Brain pericyte (primary cell): ENCODE data around the gene RIT1.

Experiments used
- DNase-seq: peaks from one replicate; pipeline ENCODE4 v3.0.0-alpha.2; 2012; ENCODE audit warnings: low read depth, low spot score

Gene RIT1

GRCh38 chr1:155911156-155912055 is at the start of gene RIT1:
RIT1 (minus strand) TSS chr1:155911349; CDS start chr1:155910761, 588 bp downstream.
- no peak for DNase-seq

GRCh38 chr1:155960081-155960745 is 49.1 kb upstream of the RIT1 start:
- no peak for DNase-seq

- DNase-seq = no peak
Observed at GRCh38 chr1:155957411-155957915, 46.3 kb upstream of the RIT1 start.

- no peak for DNase-seq
Observed at GRCh38 chr1:155954645-155955044, 43.5 kb upstream of the RIT1 start.

GRCh38 chr1:155952505-155952890 is 41.3 kb upstream of the RIT1 start:
- DNase-seq = no peak

- DNase-seq = no peak
Observed at GRCh38 chr1:155951753-155952504, 40.8 kb upstream of the RIT1 start.

- DNase-seq = no peak
Observed at GRCh38 chr1:155950829-155951228, 39.7 kb upstream of the RIT1 start.

GRCh38 chr1:155947741-155948140 is 36.6 kb upstream of the RIT1 start:
- no peak for DNase-seq

- DNase-seq = no peak
Observed at GRCh38 chr1:155947292-155947691, 36.1 kb upstream of the RIT1 start.

GRCh38 chr1:155946633-155947219 is 35.6 kb upstream of the RIT1 start:
- DNase-seq = no peak

GRCh38 chr1:155944444-155944799 is 33.3 kb upstream of the RIT1 start:
- no peak for DNase-seq

GRCh38 chr1:155942578-155943141 is 31.5 kb upstream of the RIT1 start:
- no peak for DNase-seq

- DNase-seq = no peak
Observed at GRCh38 chr1:155941845-155942531, 30.8 kb upstream of the RIT1 start.

- DNase-seq = no peak
Observed at GRCh38 chr1:155940993-155941844, 30.1 kb upstream of the RIT1 start, which contains the start of gene RXFP4. RXFP4 (plus strand) TSS chr1:155941638; CDS start chr1:155941710, 72 bp downstream.

GRCh38 chr1:155940482-155940992 is 29.4 kb upstream of the RIT1 start:
- no peak for DNase-seq

- DNase-seq = no peak
Observed at GRCh38 chr1:155938220-155938627, 27.1 kb upstream of the RIT1 start.

- DNase-seq = no peak
Observed at GRCh38 chr1:155934936-155935590, 23.9 kb upstream of the RIT1 start.

GRCh38 chr1:155934097-155934935 is 23.2 kb upstream of the RIT1 start, which contains the start of gene KHDC4:
KHDC4 (minus strand) TSS chr1:155934413; CDS start chr1:155934373, 40 bp downstream.
- DNase-seq = peak; percentile 88
